Glutamatergic neuron (in vitro differentiated cells): ENCODE results near the gene GCA. TPM values are rescaled to one million over a fixed set of nuclear protein-coding genes. Genes with fewer than 3 reads are reported as not detected.

Experiments used
- DNase-seq: peaks from one replicate; pipeline ENCODE4 v3.0.0; 2022
- H3K27ac Mint-ChIP-seq: one replicate; pipeline ENCODE4 v1.8.0; 2020; ENCODE audit warnings: mild to moderate bottlenecking, mixed read lengths, inconsistent platforms; ENCODE audit not compliant: unreplicated experiment
- H3K27me3 Mint-ChIP-seq: one replicate; pipeline ENCODE4 v1.8.0; 2020; ENCODE audit warnings: mild to moderate bottlenecking, moderate library complexity, mixed read lengths, inconsistent platforms; ENCODE audit not compliant: unreplicated experiment
- H3K36me3 Mint-ChIP-seq: one replicate; pipeline ENCODE4 v1.8.0; 2020; ENCODE audit warnings: mild to moderate bottlenecking, mixed read lengths, inconsistent platforms; ENCODE audit not compliant: unreplicated experiment
- H3K4me1 Mint-ChIP-seq: one replicate; pipeline ENCODE4 v1.8.0; 2020; ENCODE audit warnings: mild to moderate bottlenecking, low read depth, mixed read lengths, inconsistent platforms; ENCODE audit not compliant: unreplicated experiment
- H3K4me3 Mint-ChIP-seq: one replicate; pipeline ENCODE4 v1.8.0; 2020; ENCODE audit warnings: mild to moderate bottlenecking, mixed read lengths, inconsistent platforms; ENCODE audit not compliant: unreplicated experiment
- H3K9me3 Mint-ChIP-seq: one replicate; pipeline ENCODE4 v1.8.0; 2020; ENCODE audit warnings: mild to moderate bottlenecking, moderate library complexity, mixed read lengths, inconsistent platforms; ENCODE audit not compliant: unreplicated experiment
- total RNA-seq: library from RNA; stranded (reverse); fragmentation: NEBNext Ultra II Directional; extraction: Animal tissue kit (Norgen Biotek cat#: 25700); gene quantifications from one replicate; pipeline ENCODE4 v1.2.1, GENCODE V29; 2021; ENCODE audit not compliant: unreplicated experiment
- TF ChIP-seq, protein P1 (sequence below): fragments of 200-600 bp; sonication (generic); IDR thresholded peaks from one replicate; pipeline ENCODE4 v1.5.0; 2021; ENCODE audit not compliant: partially characterized antibody, unreplicated experiment

The GCA gene
- total RNA-seq, 1 donor from 2014 or later = 19.7 TPM

DNA sequence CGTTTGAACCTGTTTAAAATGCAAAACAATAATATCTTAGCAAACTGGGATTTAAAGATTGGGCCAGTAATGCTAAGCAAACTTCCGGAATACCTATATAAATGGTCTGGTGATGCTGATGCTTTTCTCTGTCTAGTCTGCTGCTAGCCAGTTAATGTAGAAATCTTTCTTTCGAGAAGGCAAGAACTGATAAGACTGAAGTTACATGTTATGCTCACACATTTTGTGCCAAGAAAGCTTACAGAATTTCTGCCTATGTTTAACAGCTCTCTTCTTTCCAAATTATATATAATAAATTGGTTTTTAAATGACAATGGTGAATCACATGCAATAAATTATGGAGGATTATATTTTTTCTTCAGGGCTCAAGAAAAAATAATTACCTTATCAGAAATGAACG, 37.9 kb downstream of the GCA start:
- H3K36me3 Mint-ChIP-seq = no peaks in the 10 kb centered on the region
- TF ChIP-seq, protein P1, sequence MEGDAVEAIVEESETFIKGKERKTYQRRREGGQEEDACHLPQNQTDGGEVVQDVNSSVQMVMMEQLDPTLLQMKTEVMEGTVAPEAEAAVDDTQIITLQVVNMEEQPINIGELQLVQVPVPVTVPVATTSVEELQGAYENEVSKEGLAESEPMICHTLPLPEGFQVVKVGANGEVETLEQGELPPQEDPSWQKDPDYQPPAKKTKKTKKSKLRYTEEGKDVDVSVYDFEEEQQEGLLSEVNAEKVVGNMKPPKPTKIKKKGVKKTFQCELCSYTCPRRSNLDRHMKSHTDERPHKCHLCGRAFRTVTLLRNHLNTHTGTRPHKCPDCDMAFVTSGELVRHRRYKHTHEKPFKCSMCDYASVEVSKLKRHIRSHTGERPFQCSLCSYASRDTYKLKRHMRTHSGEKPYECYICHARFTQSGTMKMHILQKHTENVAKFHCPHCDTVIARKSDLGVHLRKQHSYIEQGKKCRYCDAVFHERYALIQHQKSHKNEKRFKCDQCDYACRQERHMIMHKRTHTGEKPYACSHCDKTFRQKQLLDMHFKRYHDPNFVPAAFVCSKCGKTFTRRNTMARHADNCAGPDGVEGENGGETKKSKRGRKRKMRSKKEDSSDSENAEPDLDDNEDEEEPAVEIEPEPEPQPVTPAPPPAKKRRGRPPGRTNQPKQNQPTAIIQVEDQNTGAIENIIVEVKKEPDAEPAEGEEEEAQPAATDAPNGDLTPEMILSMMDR = no peak
- H3K9me3 Mint-ChIP-seq = no peaks in the 10 kb centered on the region
- no peak overlapping the region for H3K4me3 Mint-ChIP-seq
- H3K27ac Mint-ChIP-seq = no peak overlapping the region
- H3K4me1 Mint-ChIP-seq = peaks cover 2% of the 10 kb centered on the region
- H3K27me3 Mint-ChIP-seq = no peaks in the 10 kb centered on the region
- no peak for DNase-seq

DNA sequence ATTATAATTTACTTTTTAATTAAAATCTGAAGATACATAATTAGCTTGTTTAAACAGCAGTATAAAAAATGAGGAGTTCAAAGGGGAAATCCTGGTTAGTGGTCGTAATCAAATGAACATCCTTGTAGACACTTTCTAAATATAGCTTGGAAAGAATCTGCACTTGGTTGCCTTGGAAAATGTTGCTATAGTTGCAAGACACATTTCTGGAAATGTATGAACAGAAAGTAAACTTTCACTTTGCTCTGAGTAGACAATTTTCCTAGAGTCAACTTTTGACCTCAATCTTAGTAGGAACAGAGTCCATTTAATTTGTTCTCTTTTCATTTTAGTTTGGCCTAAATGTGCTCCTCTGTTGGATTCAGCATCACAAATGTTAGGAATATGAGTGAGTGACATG, 38.3 kb downstream of the GCA start:
- TF ChIP-seq, protein P1 = no peak
- Mint-ChIP-seq H3K36me3 (no peaks in the 10 kb centered on the region), H3K27ac (no peak overlapping the region), H3K4me3 (no peak overlapping the region), H3K4me1 (peaks cover 2% of the 10 kb centered on the region), H3K27me3 (no peaks in the 10 kb centered on the region), H3K9me3 (no peaks in the 10 kb centered on the region)
- no peak for DNase-seq

DNA sequence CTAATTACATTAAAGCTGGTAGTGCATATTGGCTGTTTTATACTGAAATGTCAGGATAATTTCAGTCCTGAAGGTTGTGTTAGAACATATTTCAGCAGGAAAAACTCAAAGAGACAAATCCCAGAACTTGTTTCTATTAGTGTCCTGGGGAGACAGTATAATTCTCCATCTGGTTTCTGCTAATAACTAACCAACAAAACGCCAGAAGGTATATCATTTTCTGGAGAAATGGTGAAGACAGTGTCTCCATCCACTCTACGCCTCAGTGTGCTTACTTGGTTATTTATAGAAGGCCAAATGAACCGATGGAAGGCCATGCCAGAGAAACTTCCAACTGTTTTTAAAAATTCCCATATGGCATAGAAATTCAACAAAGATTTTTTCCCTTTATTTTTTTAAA, 41.6 kb downstream of the GCA start:
- no peak for DNase-seq
- Mint-ChIP-seq H3K9me3 (no peaks in the 10 kb centered on the region), H3K36me3 (no peaks in the 10 kb centered on the region), H3K4me1 (no peaks in the 10 kb centered on the region), H3K4me3 (no peak overlapping the region), H3K27ac (no peak overlapping the region), H3K27me3 (no peaks in the 10 kb centered on the region)
- TF ChIP-seq, protein P1 = no peak

DNA sequence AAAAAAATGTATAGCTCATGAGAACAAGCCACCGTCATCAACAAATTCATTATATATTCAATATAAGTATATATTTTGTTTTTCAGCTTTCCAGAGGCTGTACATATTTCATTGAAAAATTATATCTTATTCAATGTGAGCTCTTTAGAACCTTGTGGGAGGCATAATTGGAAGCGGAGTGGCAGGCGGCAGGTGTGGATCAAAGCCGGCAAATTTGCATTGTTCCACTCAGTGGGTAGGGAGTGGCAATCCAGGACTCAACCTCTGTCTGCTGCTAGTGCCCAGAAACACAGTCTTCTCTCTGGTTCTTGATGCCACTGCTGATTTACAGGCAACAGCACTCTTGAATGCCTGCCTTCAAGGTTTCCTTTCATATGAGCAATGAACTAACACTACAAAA, 46.9 kb downstream of the GCA start:
- no peaks in the 10 kb centered on the region for H3K4me1 Mint-ChIP-seq
- H3K4me3 Mint-ChIP-seq = no peak overlapping the region
- H3K9me3 Mint-ChIP-seq = no peaks in the 10 kb centered on the region
- no peak overlapping the region for H3K27ac Mint-ChIP-seq
- TF ChIP-seq, protein P1 = peak; percentile 3
- H3K36me3 Mint-ChIP-seq = no peaks in the 10 kb centered on the region
- no peaks in the 10 kb centered on the region for H3K27me3 Mint-ChIP-seq
- DNase-seq = no peak

DNA sequence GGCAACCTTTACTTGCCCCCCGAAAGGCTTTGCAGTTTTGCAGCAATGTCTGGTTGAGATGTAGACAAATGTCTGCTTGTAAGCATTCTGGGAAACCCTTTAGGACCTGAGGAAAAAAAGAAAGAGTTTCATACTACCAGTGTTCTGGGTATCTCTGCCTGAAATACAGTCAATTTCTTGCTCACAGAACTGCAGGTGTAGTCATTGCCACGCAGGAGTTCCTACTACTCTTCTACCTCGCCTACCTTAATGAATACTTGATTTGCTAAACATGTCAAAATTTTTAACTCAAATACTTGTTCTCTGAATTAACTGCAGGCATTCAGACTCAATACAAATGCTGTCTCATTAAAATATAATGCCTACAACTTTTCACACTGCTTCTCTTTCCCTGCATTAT, 56.4 kb downstream of the GCA start:
- H3K4me1 Mint-ChIP-seq = peaks cover 13% of the 10 kb centered on the region
- no peak overlapping the region for H3K4me3 Mint-ChIP-seq
- no peak for DNase-seq
- H3K9me3 Mint-ChIP-seq = no peaks in the 10 kb centered on the region
- H3K27me3 Mint-ChIP-seq = no peaks in the 10 kb centered on the region
- H3K36me3 Mint-ChIP-seq = no peaks in the 10 kb centered on the region
- TF ChIP-seq, protein P1 = no peak
- no peak overlapping the region for H3K27ac Mint-ChIP-seq
